ENCODE measurements around the gene ANAPC5.

Gene ANAPC5

DNA sequence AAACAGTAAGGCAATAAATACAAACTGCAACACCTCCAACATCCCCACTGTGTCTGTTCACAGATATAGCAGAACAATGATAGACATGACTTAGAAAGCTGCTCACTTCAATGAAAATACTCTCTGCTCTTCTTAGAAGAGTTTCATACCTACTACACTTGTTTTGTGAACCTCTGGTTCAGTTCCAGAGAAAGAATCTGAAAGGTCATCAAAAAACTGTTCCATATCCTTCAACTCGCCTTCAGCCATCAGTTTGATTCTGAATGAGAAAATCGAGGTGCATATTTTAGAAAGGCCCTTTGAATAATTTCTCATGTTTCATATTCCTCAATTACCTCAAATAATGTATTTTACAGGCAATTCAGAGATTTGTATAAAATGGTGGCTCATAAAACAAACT, 5.5 kb downstream of the ANAPC5 start:
- peaks cover 22% of the 10 kb centered on the region for H3K4me1 Mint-ChIP-seq (ENCODE audit: low read depth)

DNA sequence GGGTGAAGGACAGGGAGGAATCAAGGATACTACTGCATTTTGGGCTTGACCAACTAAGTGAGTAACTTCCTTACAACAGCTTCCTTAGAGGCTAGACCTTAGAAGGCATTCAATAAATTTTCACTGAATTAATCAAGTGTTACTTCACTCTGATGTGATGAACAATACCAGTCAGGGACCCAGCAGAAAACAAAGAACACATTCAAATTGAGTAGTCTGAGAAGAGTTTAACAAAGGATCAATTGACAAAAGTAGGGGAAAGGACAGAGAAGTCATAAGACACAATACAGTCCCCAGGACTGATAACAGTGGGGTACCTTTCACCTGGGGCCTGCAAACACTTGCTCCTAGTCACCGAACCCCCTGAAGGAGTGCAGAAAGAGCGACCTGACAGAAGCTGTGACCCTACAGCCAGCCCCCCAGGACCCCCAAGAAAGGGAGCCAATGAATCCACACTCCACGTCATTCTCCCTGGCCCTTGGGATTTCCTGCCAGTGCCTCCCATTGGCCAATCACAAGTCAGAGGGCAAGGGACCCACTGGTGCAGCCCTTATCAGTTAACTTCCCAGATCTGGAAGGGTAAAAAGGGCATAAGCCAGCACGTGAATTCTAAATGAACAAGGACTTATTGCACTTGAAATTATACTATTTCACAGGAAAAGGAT, 6.9 kb downstream of the ANAPC5 start:
- Mint-ChIP-seq H3K4me3 (no peak overlapping the region), H3K27me3 (ENCODE audit: low read depth) (no peaks in the 10 kb centered on the region), H3K27ac (peak overlapping the region; percentile 1), H3K9me3 (no peaks in the 10 kb centered on the region), H3K36me3 (ENCODE audit: low read depth) (peaks cover 47% of the 10 kb centered on the region), H3K4me1 (ENCODE audit: low read depth) (peaks cover 19% of the 10 kb centered on the region)
- no peak for DNase-seq (ENCODE audit: low spot score)

More for the DNA sequence above, 5.5 kb downstream of the ANAPC5 start:
- no peaks in the 10 kb centered on the region for H3K9me3 Mint-ChIP-seq
- no peak overlapping the region for H3K4me3 Mint-ChIP-seq
- no peaks in the 10 kb centered on the region for H3K27me3 Mint-ChIP-seq (ENCODE audit: low read depth)
- H3K36me3 Mint-ChIP-seq (ENCODE audit: low read depth): peaks cover 40% of the 10 kb centered on the region
- no peak overlapping the region for H3K27ac Mint-ChIP-seq
- DNase-seq (ENCODE audit: low spot score): no peak

DNA sequence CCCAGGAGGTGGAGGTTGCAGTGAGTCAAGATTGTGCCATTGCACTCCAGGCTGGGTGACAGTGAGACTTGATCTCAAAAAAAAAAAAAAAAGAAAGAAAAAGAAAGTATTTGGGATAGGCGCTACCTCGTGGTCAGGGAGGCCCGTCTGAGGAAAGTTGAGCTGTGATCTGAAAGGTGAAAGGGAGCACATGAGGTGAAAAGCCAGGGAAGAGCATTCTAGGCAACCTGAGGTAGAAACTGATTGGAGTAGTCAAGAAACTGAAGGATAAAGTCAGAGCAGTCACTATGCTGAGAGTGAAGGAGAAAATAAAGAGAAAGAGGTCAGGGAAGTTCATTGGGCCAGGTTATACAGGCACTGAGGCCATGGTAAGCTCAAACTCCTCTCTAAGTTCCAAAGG, 7.7 kb downstream of the ANAPC5 start:
- Mint-ChIP-seq H3K27ac (peak overlapping the region; percentile 43), H3K4me3 (no peak overlapping the region), H3K36me3 (ENCODE audit: low read depth) (peaks cover 49% of the 10 kb centered on the region), H3K27me3 (ENCODE audit: low read depth) (no peaks in the 10 kb centered on the region), H3K9me3 (no peaks in the 10 kb centered on the region), H3K4me1 (ENCODE audit: low read depth) (peaks cover 16% of the 10 kb centered on the region)
- no peak for DNase-seq (ENCODE audit: low spot score)

DNA sequence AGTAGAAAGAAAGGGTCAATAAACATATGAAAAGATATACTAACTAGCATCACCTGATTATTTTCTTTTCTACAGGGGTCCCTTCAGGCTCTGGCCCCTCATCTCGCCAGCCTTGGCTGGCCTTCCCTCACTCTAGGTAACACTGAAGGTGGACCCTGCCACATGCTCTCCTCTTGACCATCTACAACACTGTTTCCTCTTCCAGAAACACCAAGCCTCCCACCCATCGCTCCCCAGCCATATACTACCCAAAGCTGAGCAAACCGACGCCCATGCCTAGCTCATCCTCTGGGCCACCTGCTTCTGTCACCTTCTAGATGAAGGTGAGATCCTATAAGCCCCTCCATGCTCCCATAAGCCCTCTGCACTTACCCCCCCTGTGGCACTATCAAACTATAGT, 14.8 kb downstream of the ANAPC5 start:
- Mint-ChIP-seq H3K27ac (peak overlapping the region; percentile 26), H3K36me3 (ENCODE audit: low read depth) (peaks cover 51% of the 10 kb centered on the region), H3K9me3 (no peaks in the 10 kb centered on the region), H3K4me1 (ENCODE audit: low read depth) (peaks cover 3% of the 10 kb centered on the region), H3K4me3 (no peak overlapping the region), H3K27me3 (ENCODE audit: low read depth) (no peaks in the 10 kb centered on the region)
- DNase-seq (ENCODE audit: low spot score): no peak

DNA sequence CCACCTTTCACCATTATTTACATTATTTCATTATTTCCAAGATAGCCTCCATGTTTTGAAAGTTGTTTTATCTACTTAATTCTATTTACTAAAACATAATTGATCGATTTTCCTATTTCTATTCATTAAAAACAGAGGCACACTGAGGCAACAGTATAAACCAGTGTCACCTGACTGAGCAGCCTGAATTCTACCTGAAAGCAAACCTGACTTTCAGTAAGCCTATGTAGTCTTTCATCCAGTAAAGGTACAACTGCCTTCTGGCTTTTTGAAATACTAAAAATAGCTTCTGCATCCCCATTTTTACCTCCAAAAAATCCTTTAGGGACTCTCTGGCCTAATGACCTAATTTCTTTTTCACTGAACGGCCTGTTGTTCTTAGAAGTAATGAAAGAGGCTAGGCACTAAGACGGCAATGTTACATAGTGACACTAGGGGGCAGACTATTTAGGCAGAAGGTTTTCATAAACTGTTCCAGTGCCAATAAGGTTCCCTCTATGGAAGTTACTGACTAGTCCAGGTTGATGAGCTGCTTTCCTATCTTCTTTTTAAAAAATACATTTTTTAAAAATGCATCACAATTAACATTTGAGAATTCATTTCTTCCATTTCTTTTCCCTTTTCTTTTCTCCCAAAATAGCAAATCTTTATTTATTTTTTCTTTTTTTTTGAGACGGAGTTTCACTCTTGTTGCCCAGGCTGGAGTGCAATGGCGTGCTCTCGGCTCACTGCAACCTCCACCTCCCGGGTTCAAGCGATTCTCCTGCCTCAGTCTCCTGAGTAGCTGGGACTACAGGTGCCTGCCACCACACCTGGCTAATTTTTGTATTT, 17.5 kb downstream of the ANAPC5 start:
- no peaks in the 10 kb centered on the region for H3K9me3 Mint-ChIP-seq
- peaks cover 3% of the 10 kb centered on the region for H3K4me1 Mint-ChIP-seq (ENCODE audit: low read depth)
- H3K27ac Mint-ChIP-seq: no peak overlapping the region
- no peaks in the 10 kb centered on the region for H3K27me3 Mint-ChIP-seq (ENCODE audit: low read depth)
- H3K36me3 Mint-ChIP-seq (ENCODE audit: low read depth): peaks cover 52% of the 10 kb centered on the region
- H3K4me3 Mint-ChIP-seq: no peak overlapping the region
- DNase-seq (ENCODE audit: low spot score): no peak

DNA sequence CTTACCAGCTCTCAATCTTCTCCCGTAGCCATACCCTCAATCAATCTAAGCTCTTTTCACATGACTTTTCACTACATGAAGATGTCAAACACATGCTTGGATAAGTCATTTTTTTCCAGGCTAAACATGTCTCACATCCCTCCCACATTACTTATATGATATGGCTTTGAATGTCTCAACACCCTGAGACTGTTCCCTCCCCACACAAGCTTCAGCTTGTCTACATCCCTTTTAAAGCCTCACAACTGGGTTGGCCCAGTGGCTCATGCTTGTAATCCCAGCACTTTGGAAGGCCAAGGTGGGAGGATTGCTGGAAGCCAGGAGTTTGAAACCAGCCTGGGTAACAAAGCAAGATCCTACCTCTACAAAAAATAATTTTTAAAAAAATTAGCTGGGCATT, 18.5 kb downstream of the ANAPC5 start:
- Mint-ChIP-seq H3K27ac (no peak overlapping the region), H3K9me3 (no peaks in the 10 kb centered on the region), H3K4me3 (no peak overlapping the region), H3K36me3 (ENCODE audit: low read depth) (peaks cover 51% of the 10 kb centered on the region), H3K27me3 (ENCODE audit: low read depth) (no peaks in the 10 kb centered on the region), H3K4me1 (ENCODE audit: low read depth) (peaks cover 3% of the 10 kb centered on the region)
- no peak for DNase-seq (ENCODE audit: low spot score)

DNA sequence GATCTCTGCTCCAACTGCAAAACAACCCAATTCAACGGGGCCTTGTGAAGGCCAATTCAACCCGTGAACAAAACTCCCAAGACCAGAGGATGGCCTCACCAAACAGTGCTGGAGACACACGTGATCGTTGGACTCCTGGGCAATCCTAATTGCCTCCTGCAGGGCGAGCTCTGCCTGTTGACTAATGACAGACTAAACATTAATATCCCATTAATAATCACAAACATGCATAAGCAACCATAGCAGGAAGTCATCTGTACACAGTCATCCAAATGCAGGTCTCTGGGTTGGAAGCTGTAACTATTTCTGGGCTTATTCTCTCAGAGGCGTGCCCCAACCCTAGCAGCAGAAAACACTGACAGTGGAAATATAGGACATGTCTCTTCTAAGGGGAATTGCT, 21.0 kb downstream of the ANAPC5 start:
- Mint-ChIP-seq H3K9me3 (no peaks in the 10 kb centered on the region), H3K36me3 (ENCODE audit: low read depth) (peaks cover 61% of the 10 kb centered on the region), H3K27ac (no peak overlapping the region), H3K4me3 (no peak overlapping the region), H3K27me3 (ENCODE audit: low read depth) (no peaks in the 10 kb centered on the region), H3K4me1 (ENCODE audit: low read depth) (peaks cover 3% of the 10 kb centered on the region)
- no peak for DNase-seq (ENCODE audit: low spot score)

DNA sequence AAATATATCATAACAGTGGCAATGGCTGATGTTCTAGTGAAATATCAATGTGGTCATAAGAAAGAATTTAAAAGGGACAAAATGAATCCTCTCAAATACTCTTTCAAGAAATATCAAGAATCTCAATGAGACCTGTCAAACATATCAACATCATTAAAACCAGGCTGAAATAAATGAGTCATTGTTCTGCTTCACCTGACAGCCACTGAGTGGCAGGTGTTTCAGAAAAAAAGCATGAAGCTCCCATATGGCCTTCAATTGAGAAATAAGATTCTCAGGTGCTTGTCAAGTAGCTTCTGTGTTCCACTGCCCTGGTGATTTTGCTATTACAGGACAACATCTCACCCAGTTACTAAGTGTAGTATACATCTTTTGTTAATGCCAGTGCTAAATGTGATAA, 21.5 kb downstream of the ANAPC5 start:
- no peak for DNase-seq (ENCODE audit: low spot score)
- Mint-ChIP-seq H3K27me3 (ENCODE audit: low read depth) (no peaks in the 10 kb centered on the region), H3K4me1 (ENCODE audit: low read depth) (peaks cover 3% of the 10 kb centered on the region), H3K27ac (no peak overlapping the region), H3K9me3 (no peaks in the 10 kb centered on the region), H3K36me3 (ENCODE audit: low read depth) (peaks cover 65% of the 10 kb centered on the region), H3K4me3 (no peak overlapping the region)

DNA sequence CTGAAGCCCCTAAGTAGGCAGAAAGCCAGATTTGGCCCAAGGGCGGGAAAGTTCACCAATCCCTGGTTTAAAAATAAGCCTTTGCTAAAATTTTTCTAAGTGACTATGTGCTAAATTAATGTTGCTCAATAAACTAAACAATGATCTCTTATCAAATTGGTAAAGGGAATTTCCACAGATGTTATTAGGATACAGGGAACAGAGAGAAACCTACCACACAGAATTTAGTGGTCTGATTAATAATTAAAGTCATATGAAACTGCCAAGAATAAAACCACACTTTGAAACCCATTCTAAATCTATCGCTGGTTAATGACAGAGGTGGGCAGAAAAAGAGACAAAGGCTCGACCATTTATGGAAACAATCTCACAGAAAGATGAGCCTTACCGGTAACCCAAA, 22.0 kb downstream of the ANAPC5 start:
- DNase-seq (ENCODE audit: low spot score): no peak
- Mint-ChIP-seq H3K9me3 (no peaks in the 10 kb centered on the region), H3K4me1 (ENCODE audit: low read depth) (peaks cover 3% of the 10 kb centered on the region), H3K27me3 (ENCODE audit: low read depth) (no peaks in the 10 kb centered on the region), H3K36me3 (ENCODE audit: low read depth) (peaks cover 62% of the 10 kb centered on the region), H3K27ac (no peak overlapping the region), H3K4me3 (no peak overlapping the region)

DNA sequence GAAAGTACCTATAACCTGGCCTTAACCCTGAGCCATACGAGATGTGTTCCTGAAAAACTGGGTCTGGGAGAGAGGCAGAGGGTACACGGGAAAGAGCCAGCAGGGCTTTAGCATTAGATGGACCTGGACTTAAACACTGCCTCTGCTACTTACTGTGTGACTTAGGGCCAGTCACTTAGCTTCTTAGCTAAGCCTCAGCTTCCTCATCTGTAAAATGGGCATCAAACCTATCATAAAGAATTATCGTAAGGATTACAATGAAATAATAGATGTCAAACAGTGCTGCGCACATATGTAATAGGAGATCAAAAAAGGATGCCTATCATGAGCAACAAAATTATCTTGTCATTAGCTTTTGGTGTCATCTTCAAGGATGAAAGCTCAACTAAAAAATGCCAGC, 23.6 kb downstream of the ANAPC5 start:
- Mint-ChIP-seq H3K27ac (no peak overlapping the region), H3K4me3 (no peak overlapping the region), H3K27me3 (ENCODE audit: low read depth) (no peaks in the 10 kb centered on the region), H3K4me1 (ENCODE audit: low read depth) (no peaks in the 10 kb centered on the region), H3K36me3 (ENCODE audit: low read depth) (peaks cover 60% of the 10 kb centered on the region), H3K9me3 (no peaks in the 10 kb centered on the region)
- no peak for DNase-seq (ENCODE audit: low spot score)

DNA sequence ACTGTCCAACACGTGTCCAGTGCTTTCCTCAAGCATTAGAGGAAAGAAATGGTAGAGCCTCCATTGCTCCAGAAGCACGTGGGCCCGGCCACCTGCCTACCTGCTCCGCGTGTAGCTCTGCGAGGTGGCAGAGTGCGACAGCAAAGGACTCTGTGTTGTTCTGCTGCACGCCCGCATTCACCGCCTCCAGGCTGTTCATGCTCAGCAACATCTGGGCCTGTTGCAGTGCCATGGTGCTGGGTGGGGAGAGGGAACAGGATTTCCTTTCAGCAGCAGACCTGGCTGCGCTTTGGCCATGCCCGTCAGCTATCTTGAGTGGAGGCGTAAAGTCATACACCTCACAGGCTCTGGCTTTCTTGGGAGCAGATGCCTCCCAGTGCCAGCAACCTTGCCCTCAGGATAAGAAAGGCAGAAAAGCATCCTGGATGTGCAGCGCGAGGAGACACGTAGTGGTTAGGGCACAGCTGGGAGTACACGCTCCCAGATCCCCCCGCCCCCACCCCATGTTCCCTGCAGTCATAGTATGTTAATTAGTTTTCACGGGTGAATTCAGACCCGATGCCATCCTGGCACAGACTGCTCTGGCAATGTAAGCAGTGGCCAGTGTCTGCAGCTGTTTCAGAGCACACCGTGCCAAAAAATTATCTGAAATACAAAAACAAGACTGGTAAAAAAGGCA, 25.1 kb downstream of the ANAPC5 start:
- Mint-ChIP-seq H3K27me3 (ENCODE audit: low read depth) (no peaks in the 10 kb centered on the region), H3K27ac (no peak overlapping the region), H3K9me3 (no peaks in the 10 kb centered on the region), H3K36me3 (ENCODE audit: low read depth) (peaks cover 55% of the 10 kb centered on the region), H3K4me1 (ENCODE audit: low read depth) (no peaks in the 10 kb centered on the region), H3K4me3 (no peak overlapping the region)
- no peak for DNase-seq (ENCODE audit: low spot score)

DNA sequence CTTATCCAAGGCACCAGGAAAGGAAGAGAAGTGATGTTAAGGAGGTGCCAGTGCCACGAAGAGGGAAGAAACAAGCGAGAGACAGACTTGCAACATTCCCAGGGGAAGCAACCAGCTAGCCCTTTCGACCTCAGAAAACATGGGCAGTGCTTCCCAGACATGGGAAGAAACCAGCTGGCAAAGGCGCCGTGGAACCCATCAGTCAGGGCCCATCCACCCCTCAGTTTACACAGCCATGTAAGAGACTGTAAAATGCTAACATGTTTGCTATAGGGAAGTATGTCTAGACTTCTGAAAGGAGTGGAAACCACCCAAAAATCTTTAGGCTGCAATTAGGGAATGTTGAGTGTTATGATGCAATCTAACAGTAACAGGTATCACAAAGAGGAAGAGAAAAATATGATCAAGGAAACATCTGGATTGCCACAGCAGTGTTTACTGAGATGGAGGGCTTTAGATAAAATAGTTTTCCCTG, 26.3 kb downstream of the ANAPC5 start:
- Mint-ChIP-seq H3K4me3 (no peak overlapping the region), H3K9me3 (no peaks in the 10 kb centered on the region), H3K36me3 (ENCODE audit: low read depth) (peaks cover 54% of the 10 kb centered on the region), H3K4me1 (ENCODE audit: low read depth) (no peaks in the 10 kb centered on the region), H3K27me3 (ENCODE audit: low read depth) (no peaks in the 10 kb centered on the region), H3K27ac (no peak overlapping the region)
- no peak for DNase-seq (ENCODE audit: low spot score)

DNA sequence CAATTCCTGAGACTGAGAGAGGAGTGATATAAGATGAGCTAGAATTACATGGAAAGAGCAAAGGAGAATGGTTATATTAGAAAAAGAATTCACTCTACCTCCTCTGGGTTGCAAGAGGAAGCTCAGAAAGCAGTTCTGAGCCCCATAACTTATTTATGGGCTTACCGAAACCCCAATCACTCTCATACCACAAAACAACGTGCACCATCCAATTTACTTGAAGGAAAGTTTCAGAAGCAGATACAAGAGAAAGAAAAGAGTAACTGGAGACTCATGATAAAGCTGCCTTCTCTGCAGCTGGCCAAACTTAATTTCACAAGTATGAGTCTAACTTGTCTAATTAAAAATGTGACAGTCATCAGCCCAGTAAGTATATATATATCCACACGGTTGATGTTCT, 28.3 kb downstream of the ANAPC5 start:
- Mint-ChIP-seq H3K27ac (no peak overlapping the region), H3K36me3 (ENCODE audit: low read depth) (peaks cover 46% of the 10 kb centered on the region), H3K4me1 (ENCODE audit: low read depth) (no peaks in the 10 kb centered on the region), H3K27me3 (ENCODE audit: low read depth) (no peaks in the 10 kb centered on the region), H3K9me3 (no peaks in the 10 kb centered on the region), H3K4me3 (no peak overlapping the region)
- no peak for DNase-seq (ENCODE audit: low spot score)

DNA sequence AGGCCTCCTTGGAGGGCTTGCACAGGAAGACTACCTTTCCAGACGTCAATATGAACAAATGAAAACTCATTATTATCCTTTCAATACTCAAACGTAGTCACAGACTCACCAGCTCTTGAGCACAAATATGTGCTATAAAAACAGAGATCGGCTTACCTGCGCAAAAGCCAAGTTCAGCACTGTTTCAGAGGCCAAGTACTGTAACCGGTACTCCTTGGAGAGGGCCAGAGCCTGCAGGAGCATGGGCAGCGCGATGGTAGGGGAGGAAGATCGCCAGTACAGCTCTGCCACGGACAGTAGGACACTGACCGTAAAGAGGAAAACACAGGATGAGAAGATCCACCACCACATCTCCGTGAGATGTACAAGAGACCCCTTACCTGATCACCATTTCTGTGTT, 34.1 kb downstream of the ANAPC5 start:
- no peak for DNase-seq (ENCODE audit: low spot score)
- no peak overlapping the region for H3K27ac Mint-ChIP-seq
- H3K27me3 Mint-ChIP-seq (ENCODE audit: low read depth): no peaks in the 10 kb centered on the region
- no peaks in the 10 kb centered on the region for H3K9me3 Mint-ChIP-seq
- H3K4me1 Mint-ChIP-seq (ENCODE audit: low read depth): peaks cover 17% of the 10 kb centered on the region
- no peak overlapping the region for H3K4me3 Mint-ChIP-seq
- peaks cover 46% of the 10 kb centered on the region for H3K36me3 Mint-ChIP-seq (ENCODE audit: low read depth)

Data from T-helper 2 cell treated with Interferon-gamma antibody and Interleukin-4, amounts not matched to agents 5 μg/mL and 100 μg/mL, for 36 hours (primary cell).